ENCODE data around the gene SLC13A3. TPM values are rescaled to one million over a fixed set of nuclear protein-coding genes. Genes with fewer than 3 reads are reported as not detected.

The SLC13A3 gene
- total RNA-seq, 1 donor from 2014 or later = 1.6 TPM

DNA sequence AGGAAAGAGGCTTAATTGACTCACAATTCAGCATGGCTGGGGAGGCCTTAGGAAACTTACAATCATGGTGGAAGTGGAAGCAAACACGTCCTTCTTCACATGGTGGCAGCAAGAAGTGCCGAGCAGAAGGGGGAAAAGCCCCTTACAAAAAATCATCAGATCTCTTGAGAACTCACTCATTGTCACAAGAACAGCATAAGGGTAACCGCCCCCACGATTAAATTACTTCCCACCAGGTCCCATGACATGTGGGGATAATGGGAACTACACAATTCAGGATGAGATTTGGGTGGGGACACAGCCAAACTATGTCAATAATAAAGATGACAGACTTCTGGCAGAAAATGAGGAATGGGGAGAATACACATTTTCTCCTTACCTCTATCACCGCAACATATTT, 80.3 kb downstream of the SLC13A3 start:
- TF ChIP-seq, protein P1, sequence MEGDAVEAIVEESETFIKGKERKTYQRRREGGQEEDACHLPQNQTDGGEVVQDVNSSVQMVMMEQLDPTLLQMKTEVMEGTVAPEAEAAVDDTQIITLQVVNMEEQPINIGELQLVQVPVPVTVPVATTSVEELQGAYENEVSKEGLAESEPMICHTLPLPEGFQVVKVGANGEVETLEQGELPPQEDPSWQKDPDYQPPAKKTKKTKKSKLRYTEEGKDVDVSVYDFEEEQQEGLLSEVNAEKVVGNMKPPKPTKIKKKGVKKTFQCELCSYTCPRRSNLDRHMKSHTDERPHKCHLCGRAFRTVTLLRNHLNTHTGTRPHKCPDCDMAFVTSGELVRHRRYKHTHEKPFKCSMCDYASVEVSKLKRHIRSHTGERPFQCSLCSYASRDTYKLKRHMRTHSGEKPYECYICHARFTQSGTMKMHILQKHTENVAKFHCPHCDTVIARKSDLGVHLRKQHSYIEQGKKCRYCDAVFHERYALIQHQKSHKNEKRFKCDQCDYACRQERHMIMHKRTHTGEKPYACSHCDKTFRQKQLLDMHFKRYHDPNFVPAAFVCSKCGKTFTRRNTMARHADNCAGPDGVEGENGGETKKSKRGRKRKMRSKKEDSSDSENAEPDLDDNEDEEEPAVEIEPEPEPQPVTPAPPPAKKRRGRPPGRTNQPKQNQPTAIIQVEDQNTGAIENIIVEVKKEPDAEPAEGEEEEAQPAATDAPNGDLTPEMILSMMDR (conservative IDR thresholded peaks at IDR 0.05; ENCODE audit: low read depth, low read length) = no peak
- DNase-seq (ENCODE audit: low read depth) = no peak

DNA sequence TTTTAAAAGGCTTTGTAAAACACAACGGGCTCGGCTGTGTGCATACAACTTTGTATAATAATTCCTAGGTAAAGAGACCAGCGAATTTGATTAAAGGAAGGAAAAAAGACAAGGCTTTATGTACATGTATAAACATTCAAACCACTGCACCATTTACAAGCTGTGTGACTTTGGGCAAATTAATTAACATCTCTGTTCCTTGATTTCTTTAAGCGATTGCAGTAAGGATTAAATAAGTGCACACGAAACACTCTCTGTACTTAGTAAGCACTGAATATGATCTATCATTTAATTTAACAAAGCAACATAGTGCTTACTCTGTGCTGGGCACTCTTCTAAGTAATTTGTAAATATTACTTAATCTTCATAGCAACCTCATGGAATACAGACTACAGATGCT, 81.3 kb downstream of the SLC13A3 start:
- DNase-seq (ENCODE audit: low read depth) = no peak
- H3K4me3 ChIP-seq (ENCODE audit: low read depth, low read length) = no peak overlapping the region
- TF ChIP-seq, protein P1 (conservative IDR thresholded peaks at IDR 0.05; ENCODE audit: low read depth, low read length) = no peak

More for the DNA sequence above, 80.3 kb downstream of the SLC13A3 start:
- H3K4me3 ChIP-seq (ENCODE audit: low read depth, low read length) = no peak overlapping the region

DNA sequence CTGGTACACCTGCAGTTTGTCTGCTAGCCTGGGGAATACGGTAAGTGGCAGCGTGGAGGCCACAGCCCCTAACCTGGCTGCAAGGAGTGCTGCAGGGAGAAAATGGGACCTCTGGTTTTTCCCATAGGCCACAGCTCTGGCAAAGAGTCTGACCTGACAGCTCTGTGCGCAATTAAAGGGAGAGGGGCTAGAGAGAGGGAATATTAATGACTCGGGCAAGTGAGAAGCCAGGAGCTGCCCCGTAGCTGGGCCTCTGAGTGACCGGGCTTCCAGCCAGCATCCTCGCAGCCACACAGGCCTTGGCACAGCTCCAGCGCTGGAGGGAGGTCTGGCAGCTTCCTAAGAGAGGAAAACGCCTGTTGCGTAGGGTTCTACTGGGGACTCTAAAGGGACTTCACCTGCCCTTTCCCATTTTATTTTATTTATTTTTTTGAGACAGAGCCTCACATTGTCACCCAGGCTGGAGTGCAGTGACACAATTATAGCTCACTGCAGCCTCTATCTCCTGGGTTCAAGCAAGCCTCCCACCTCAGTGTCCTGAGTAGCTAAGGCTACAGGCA, 82.6 kb downstream of the SLC13A3 start:
- no peak overlapping the region for H3K4me3 ChIP-seq (ENCODE audit: low read depth, low read length)
- TF ChIP-seq, protein P1 (conservative IDR thresholded peaks at IDR 0.05; ENCODE audit: low read depth, low read length) = no peak
- no peak for DNase-seq (ENCODE audit: low read depth)

DNA sequence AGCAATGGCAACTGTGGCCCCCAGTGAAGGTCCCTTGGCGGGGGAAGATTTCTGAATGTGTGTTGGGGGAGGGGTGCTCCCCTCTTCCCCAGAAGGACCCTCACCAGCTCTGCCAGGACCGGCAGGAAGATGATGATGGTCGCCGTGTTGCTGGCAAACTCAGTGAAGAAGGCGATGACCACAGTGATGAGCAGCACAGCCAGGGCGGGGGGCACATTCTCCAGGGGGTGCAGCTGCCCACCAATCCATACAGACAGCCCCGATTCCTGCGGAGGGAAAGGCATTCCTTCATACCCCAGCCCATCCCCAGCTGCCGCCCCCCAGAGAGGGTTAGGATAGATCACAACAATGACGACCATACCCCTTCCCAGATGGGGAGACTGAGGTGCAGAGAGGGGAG, 85.1 kb downstream of the SLC13A3 start:
- DNase-seq (ENCODE audit: low read depth) = no peak

DNA sequence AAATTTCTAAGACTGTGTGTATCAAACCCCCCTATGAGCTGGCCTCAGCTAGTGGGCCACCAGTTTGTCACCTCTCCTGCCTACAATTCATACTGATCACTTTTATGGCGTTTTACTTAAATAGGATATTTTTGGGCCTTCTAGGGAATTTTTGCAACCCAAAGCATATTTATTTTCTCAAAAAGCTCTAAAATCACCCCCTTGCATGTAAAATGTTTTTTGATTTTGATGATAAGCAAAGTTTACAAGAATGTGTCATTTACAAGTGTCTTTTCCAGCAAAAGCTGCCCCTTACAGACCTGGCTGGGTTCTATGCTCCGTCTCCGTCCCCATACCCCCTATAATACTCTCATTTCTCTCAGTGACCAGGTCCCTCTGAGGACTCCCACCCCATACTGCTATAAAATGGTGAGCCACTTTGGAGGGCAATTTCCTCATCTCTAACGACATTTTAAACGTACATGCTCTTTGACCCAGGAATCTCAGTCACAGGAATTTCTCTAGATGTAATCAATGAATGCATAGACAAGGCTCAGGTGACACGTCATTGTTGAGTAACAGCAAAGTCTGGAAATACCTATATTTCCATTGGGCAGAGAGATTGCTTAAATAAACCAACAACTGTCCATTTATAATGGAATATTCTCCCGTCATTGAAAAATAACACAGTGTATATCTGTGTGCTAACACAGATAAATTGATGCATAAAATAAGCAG, 86.9 kb downstream of the SLC13A3 start:
- DNase-seq (ENCODE audit: low read depth) = no peak
- no peak overlapping the region for H3K4me3 ChIP-seq (ENCODE audit: low read depth, low read length)
- TF ChIP-seq, protein P1 (conservative IDR thresholded peaks at IDR 0.05; ENCODE audit: low read depth, low read length) = no peak

More for the DNA sequence above, 85.1 kb downstream of the SLC13A3 start:
- TF ChIP-seq, protein P1 (conservative IDR thresholded peaks at IDR 0.05; ENCODE audit: low read depth, low read length) = no peak
- H3K4me3 ChIP-seq (ENCODE audit: low read depth, low read length) = no peak overlapping the region

DNA sequence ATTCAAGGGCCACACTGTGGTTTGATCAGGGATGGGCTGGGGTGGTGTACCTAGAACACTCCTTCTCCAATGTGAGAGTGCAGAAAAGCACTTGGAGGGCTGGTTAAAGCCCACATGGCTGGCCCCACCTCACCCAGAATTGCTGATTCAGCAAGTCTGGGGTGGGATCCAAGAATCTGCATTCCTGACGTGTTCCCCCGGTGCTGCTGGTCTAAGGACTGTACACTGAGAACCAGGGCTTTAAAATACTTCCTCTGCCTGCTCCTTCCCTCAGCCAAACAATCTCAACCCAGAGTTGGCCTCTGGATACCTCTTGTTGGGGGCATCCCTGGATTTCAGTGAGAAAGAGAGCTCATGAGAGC, 87.4 kb downstream of the SLC13A3 start:
- no peak for DNase-seq (ENCODE audit: low read depth)
- TF ChIP-seq, protein P1 (conservative IDR thresholded peaks at IDR 0.05; ENCODE audit: low read depth, low read length) = no peak
- H3K4me3 ChIP-seq (ENCODE audit: low read depth, low read length) = no peak overlapping the region
